Hepatocyte (in vitro differentiated cells): ENCODE data around the gene DNAH17. TPM values are rescaled to one million over a fixed set of nuclear protein-coding genes. Genes with fewer than 3 reads are reported as not detected.

Experiments
- DNase-seq: peaks from one replicate; pipeline ENCODE4 v3.0.0-alpha.2; 2016; ENCODE audit warnings: low spot score
- H2AFZ ChIP-seq: fragments of 200-600 bp; sonication (generic); 2 replicates; pipeline ENCODE4 v1.6.0; 2016; ENCODE audit warnings: antibody characterized with exemption, mild to moderate bottlenecking
- H3K27ac ChIP-seq: fragments of 200-600 bp; sonication (generic); 2 replicates; pipeline ENCODE4 v1.5.1; 2016; ENCODE audit warnings: mild to moderate bottlenecking
- H3K27me3 ChIP-seq: fragments of 200-600 bp; sonication (generic); 2 replicates; pipeline ENCODE4 v1.6.1; 2016
- H3K36me3 ChIP-seq: fragments of 200-600 bp; sonication (generic); replicated peaks from 2 replicates; pipeline ENCODE4 v1.5.1; 2016; ENCODE audit warnings: low read depth; ENCODE audit not compliant: insufficient read depth
- H3K4me1 ChIP-seq: fragments of 200-600 bp; sonication (generic); 2 replicates; pipeline ENCODE4 v1.5.1; 2016; ENCODE audit warnings: mild to moderate bottlenecking, moderate library complexity; ENCODE audit not compliant: insufficient read depth
- H3K4me2 ChIP-seq: fragments of 200-600 bp; sonication (generic); 2 replicates; pipeline ENCODE4 v1.6.0; 2016
- H3K4me3 ChIP-seq: fragments of 200-600 bp; sonication (generic); 2 replicates; pipeline ENCODE4 v1.5.1; 2016; ENCODE audit warnings: mild to moderate bottlenecking
- H3K79me2 ChIP-seq: fragments of 200-600 bp; sonication (generic); 2 replicates; pipeline ENCODE4 v1.6.0; 2017; ENCODE audit warnings: mild to moderate bottlenecking
- H3K9me2 ChIP-seq: fragments of 200-600 bp; sonication (generic); replicated peaks from 2 replicates; pipeline ENCODE4 v1.6.0; 2017; ENCODE audit warnings: mild to moderate bottlenecking; ENCODE audit not compliant: insufficient read depth
- H3K9me3 ChIP-seq: fragments of 200-600 bp; sonication (generic); 2 replicates; pipeline ENCODE4 v1.5.1; 2016; ENCODE audit warnings: low read depth, mild to moderate bottlenecking
- H4K20me1 ChIP-seq: fragments of 200-600 bp; sonication (generic); 2 replicates; pipeline ENCODE4 v1.6.0; 2016; ENCODE audit warnings: mild to moderate bottlenecking; ENCODE audit not compliant: insufficient read depth, poor library complexity, severe bottlenecking
- CTCF ChIP-seq: fragments of 200-600 bp; sonication (generic); IDR thresholded peaks from 2 replicates; pipeline ENCODE4 v1.5.1; 2016; ENCODE audit warnings: antibody characterized with exemption, mild to moderate bottlenecking; ENCODE audit not compliant: poor library complexity
- EZH2 ChIP-seq: fragments of 200-600 bp; sonication (generic); IDR thresholded peaks from 2 replicates; pipeline ENCODE4 v1.6.1; 2016; ENCODE audit warnings: antibody characterized with exemption, mild to moderate bottlenecking, borderline replicate concordance
- EZH2phosphoT487 ChIP-seq: fragments of 200-600 bp; sonication (generic); IDR thresholded peaks from one replicate; pipeline ENCODE4 v1.6.1; 2018; ENCODE audit warnings: antibody characterized with exemption, mild to moderate bottlenecking, low read depth, moderate library complexity; ENCODE audit not compliant: unreplicated experiment, severe bottlenecking
- WGBS: methylation state at CpG from one replicate; pipeline ENCODE4 v1.1.6; 2016; ENCODE audit warnings: low lambda C conversion rate; ENCODE audit errors: missing lambda C conversion rate; 5-methylcytosine and 5-hydroxymethylcytosine counted together
- polyA plus RNA-seq: library from polyadenylated mRNA; unstranded; fragments of >200 nt; fragmentation: Nextera tagmentation; extraction: Ambion mirVana; gene quantifications from 2 replicates; pipeline ENCODE4 v1.2.1, GENCODE V29; 2016
- total RNA-seq: library from RNA; depleted of rRNA; stranded (reverse); fragments of >200 nt; gene quantifications from 2 replicates; pipeline ENCODE4 v1.2.3, GENCODE V29; 2014

The DNAH17 gene
- total and polyA plus RNA-seq, 2 experiments from 2014 or later = 0.20 to 1.5 TPM

- H3K27ac ChIP-seq = no peak overlapping the region
- H3K9me3 ChIP-seq = no peaks in the 10 kb centered on the region
- DNase-seq = no peak
- H3K79me2 ChIP-seq = no peaks in the 10 kb centered on the region
- WGBS = 97% methylated on average over 10 of the region's 10 CpGs
- H3K4me2 ChIP-seq = no peak overlapping the region
- TF ChIP-seq CTCF = no peak
- no peak for TF ChIP-seq EZH2phosphoT487
- TF ChIP-seq EZH2 = no peak
- H3K4me3 ChIP-seq = no peak overlapping the region
- H3K36me3 ChIP-seq = no peaks in the 10 kb centered on the region
- no peaks in the 10 kb centered on the region for H3K4me1 ChIP-seq
- H4K20me1 ChIP-seq = no peaks in the 10 kb centered on the region
- H3K27me3 ChIP-seq = no peaks in the 10 kb centered on the region
- H2AFZ ChIP-seq = no peak overlapping the region
- no peaks in the 10 kb centered on the region for H3K9me2 ChIP-seq
Measured at GRCh38 chr17:78608122-78608803, 31.1 kb upstream of the DNAH17 start.

- H3K4me2 ChIP-seq = no peak overlapping the region
- DNase-seq = no peak
- H3K36me3 ChIP-seq = no peaks in the 10 kb centered on the region
- no peak overlapping the region for H3K27ac ChIP-seq
- H3K27me3 ChIP-seq = no peaks in the 10 kb centered on the region
- TF ChIP-seq EZH2phosphoT487 (no peak), CTCF (no peak), EZH2 (no peak)
- H3K4me3 ChIP-seq = no peak overlapping the region
- no peaks in the 10 kb centered on the region for H3K9me3 ChIP-seq
- H2AFZ ChIP-seq = no peak overlapping the region
- no peaks in the 10 kb centered on the region for H3K9me2 ChIP-seq
- H3K4me1 ChIP-seq = no peaks in the 10 kb centered on the region
- no peaks in the 10 kb centered on the region for H3K79me2 ChIP-seq
- no peaks in the 10 kb centered on the region for H4K20me1 ChIP-seq
- 32% methylated on average over 6 of the region's 6 CpGs for WGBS
Measured at GRCh38 chr17:78607038-78607437, 29.8 kb upstream of the DNAH17 start.

GRCh38 chr17:78605886-78606285 is 28.7 kb upstream of the DNAH17 start:
- Histone ChIP-seq H3K4me2 (no peak overlapping the region), H3K9me3 (no peaks in the 10 kb centered on the region), H3K36me3 (no peaks in the 10 kb centered on the region), H3K79me2 (no peaks in the 10 kb centered on the region), H2AFZ (no peak overlapping the region), H3K4me3 (no peak overlapping the region), H3K4me1 (no peaks in the 10 kb centered on the region), H3K27ac (no peak overlapping the region), H4K20me1 (no peaks in the 10 kb centered on the region), H3K27me3 (no peaks in the 10 kb centered on the region), H3K9me2 (no peaks in the 10 kb centered on the region)
- TF ChIP-seq CTCF = no peak
- no peak for TF ChIP-seq EZH2phosphoT487
- TF ChIP-seq EZH2 = no peak
- no peak for DNase-seq
- WGBS = 95% methylated on average over 6 of the region's 6 CpGs

- no peaks in the 10 kb centered on the region for H4K20me1 ChIP-seq
- H3K4me1 ChIP-seq = no peaks in the 10 kb centered on the region
- H3K79me2 ChIP-seq = no peaks in the 10 kb centered on the region
- no peak overlapping the region for H3K4me2 ChIP-seq
- WGBS = 87% methylated on average over 3 of the region's 3 CpGs
- H3K27ac ChIP-seq = no peak overlapping the region
- no peak overlapping the region for H2AFZ ChIP-seq
- no peak overlapping the region for H3K4me3 ChIP-seq
- no peaks in the 10 kb centered on the region for H3K9me3 ChIP-seq
- no peaks in the 10 kb centered on the region for H3K36me3 ChIP-seq
- no peaks in the 10 kb centered on the region for H3K9me2 ChIP-seq
- TF ChIP-seq EZH2 (no peak), CTCF (no peak), EZH2phosphoT487 (no peak)
- no peaks in the 10 kb centered on the region for H3K27me3 ChIP-seq
- DNase-seq = no peak
Measured at GRCh38 chr17:78605429-78605828, 28.2 kb upstream of the DNAH17 start.
